ENCODE measurements around the gene SPRYD3.
A peak's percentile ranks its signal among the peaks of the same experiment; 100 is the strongest.

The SPRYD3 gene

DNA sequence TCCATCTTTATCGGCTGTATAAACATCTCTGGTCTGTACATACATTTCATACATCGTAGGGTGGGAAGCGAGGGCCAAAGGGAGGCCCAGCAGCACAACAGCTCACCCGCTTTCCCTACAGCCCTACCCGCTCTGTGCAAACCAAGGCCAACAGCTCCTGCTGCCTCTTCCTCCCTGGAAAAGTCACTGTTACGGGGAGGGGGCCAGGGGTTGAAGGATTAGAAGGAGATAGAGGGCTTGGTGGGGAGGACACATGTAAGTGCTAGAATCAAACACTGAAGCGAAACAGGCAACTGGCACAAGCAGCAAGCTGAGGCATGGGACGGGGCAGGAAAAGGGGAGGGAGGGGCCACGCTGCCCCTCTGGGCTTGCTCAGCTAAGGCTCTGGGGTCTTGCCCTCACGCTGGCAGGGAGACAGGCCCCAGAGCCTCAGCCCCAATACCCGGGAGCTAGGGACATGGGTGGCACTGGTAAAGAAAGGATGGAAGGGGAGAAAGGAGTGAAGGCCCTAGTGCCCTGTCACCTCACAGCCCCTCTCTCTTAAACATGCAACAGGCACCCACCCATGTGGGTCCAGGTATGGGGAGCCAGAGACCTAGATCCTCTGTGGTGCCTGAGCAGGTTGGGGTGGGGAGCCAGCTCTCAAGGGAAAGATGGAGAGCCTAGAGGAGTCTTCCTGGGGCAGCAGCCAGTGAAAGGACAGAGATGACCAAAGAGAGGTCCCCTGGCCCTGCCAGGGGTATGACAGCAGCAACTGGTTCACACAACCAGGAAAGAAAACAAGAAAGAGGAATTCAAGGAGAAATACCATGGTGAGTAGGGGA, 14.4 kb downstream of the SPRYD3 start:
- Mint-ChIP-seq H3K4me3 (no peak overlapping the region), H3K9me3 (no peaks in the 10 kb centered on the region), H3K27ac (peak overlapping the region; percentile 20 to 76 (median 58)), H3K36me3 (ENCODE audit: low read depth) (peaks cover 24% of the 10 kb centered on the region), H3K4me1 (peaks cover 65% of the 10 kb centered on the region), H3K27me3 (ENCODE audit: low read depth) (no peaks in the 10 kb centered on the region)
- TF ChIP-seq, protein P1, sequence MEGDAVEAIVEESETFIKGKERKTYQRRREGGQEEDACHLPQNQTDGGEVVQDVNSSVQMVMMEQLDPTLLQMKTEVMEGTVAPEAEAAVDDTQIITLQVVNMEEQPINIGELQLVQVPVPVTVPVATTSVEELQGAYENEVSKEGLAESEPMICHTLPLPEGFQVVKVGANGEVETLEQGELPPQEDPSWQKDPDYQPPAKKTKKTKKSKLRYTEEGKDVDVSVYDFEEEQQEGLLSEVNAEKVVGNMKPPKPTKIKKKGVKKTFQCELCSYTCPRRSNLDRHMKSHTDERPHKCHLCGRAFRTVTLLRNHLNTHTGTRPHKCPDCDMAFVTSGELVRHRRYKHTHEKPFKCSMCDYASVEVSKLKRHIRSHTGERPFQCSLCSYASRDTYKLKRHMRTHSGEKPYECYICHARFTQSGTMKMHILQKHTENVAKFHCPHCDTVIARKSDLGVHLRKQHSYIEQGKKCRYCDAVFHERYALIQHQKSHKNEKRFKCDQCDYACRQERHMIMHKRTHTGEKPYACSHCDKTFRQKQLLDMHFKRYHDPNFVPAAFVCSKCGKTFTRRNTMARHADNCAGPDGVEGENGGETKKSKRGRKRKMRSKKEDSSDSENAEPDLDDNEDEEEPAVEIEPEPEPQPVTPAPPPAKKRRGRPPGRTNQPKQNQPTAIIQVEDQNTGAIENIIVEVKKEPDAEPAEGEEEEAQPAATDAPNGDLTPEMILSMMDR (IDR thresholded peaks at IDR 0.05; ENCODE audit: unreplicated experiment in 3 of 3), result no peak

DNA sequence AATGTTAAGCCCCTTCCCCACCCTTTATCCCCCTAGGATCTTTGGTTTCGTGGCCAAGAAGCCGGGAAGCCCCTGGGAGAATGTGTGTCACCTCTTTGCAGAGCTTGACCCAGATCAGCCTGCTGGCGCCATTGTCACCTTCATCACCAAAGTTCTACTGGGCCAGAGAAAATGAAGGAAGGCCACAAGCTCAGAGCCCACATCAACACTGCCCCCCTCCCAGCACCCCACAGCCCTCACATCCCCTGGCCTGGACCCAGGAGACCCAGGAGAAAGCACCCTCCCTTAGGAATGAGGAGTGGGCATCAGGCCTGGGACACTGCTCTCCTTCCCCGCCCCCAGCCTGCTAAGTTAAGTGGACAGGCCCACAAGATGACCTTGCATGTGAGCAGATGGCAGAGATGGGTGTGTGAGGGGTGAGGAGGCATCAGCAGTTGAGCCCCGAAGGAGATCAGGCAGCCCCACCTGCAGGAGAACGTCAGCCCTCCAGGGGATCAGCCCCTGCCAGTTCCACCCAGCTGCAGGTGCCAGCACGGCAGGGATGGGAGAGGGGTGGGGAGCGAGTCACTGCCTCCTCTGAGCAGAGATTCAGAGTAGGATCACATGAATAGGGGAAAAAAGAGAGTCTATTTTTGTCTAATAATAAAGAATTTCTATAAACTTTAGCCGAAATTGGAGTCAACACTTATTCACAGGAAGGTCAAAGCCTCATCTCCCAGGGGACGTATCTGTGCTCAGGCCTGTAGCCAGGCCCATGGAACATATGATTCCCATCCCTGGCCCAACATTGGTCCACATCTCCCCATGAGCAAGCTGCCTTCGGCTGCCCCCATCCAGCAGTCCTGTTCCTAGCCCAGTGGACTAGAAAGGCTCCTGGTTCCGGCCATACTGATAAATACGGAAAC, 15.2 kb downstream of the SPRYD3 start:
- H3K36me3 Mint-ChIP-seq (ENCODE audit: low read depth), result peaks cover 24% of the 10 kb centered on the region
- TF ChIP-seq, protein P1 (IDR thresholded peaks at IDR 0.05; ENCODE audit: unreplicated experiment in 3 of 3), result no peak
- no peak overlapping the region for H3K4me3 Mint-ChIP-seq
- no peaks in the 10 kb centered on the region for H3K27me3 Mint-ChIP-seq (ENCODE audit: low read depth)
- H3K9me3 Mint-ChIP-seq, result no peaks in the 10 kb centered on the region
- H3K4me1 Mint-ChIP-seq, result peaks cover 58% of the 10 kb centered on the region
- peak overlapping the region; percentile 25 to 76 (median 58) for H3K27ac Mint-ChIP-seq

DNA sequence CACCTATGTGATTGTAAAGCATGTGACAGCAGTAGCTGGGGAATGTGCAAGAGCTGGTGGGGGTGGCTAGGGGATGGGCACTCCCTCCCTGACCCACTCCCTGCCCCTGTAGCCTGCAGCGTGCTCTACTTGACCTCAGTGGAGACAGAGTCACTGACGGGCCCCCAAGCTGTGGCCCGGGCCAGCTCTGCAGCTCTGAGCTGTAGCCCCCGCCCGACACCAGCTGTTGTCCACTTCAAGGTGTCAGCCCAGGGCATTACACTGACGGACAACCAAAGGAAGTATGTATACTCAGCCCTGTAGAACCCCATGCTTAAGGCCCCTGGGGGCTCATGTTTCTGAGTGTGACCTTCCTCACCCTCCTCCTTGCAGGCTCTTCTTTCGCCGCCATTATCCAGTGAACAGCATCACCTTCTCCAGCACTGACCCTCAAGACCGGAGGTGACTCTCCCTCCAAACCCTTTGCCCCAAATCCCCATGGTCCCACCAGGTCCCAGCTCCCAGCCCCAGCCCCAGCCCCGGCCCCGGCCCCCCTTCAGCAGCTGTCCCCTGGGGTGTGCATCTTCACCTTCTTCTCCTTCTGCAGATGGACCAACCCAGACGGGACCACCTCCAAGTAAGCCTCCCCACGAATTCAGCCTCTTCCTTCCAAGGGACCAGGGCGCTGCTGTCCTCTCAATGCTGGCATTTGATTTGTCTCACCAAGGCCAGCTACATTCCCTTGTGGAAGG, 16.0 kb downstream of the SPRYD3 start:
- Mint-ChIP-seq H3K4me1 (peaks cover 50% of the 10 kb centered on the region), H3K36me3 (ENCODE audit: low read depth) (peaks cover 23% of the 10 kb centered on the region), H3K27me3 (ENCODE audit: low read depth) (no peaks in the 10 kb centered on the region), H3K27ac (peak overlapping the region; percentile 25 to 76 (median 58)), H3K4me3 (no peak overlapping the region), H3K9me3 (no peaks in the 10 kb centered on the region)
- TF ChIP-seq, protein P1 (IDR thresholded peaks at IDR 0.05; ENCODE audit: unreplicated experiment in 3 of 3), result no peak

DNA sequence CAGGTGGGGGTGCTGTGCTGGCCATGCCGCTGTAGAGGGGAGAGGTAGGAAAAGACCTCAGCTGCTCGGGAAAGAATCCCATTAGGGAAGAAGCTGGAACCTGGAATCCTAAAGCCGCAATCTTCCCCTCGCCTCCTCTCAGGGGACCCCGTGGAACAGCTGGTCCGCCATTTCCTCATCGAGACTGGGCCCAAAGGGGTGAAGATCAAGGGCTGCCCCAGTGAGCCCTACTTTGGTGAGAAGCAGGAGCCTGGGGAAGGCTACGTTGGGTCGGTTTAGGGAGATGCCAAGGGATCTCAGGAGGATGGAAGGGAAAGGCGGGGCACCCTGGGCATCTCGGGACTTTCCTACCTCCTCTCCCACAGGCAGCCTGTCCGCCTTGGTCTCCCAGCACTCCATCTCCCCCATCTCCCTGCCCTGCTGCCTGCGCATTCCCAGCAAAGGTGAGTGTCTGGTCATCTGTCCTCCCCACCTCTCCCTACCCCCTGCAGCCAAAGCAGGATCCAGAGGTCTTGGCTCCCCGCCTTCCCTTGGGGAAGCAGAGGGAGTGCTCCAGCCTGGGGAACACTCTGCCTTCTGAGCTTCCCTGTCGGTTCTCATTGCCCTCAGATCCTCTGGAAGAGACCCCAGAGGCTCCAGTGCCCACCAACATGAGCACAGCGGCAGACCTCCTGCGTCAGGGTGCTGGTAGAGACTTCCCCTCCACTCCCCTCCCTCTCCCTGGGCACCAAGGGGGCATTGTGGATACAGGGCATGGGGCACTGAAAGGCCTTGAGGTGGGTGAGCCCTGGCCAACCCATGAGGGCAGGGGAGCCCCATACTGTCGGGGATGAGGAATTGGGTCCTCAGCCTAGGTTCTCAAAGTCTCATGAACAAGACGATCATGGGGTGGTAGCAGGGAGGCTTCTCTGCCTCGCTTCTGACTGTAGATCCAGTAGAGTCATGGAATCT, 16.9 kb downstream of the SPRYD3 start:
- no peaks in the 10 kb centered on the region for H3K9me3 Mint-ChIP-seq
- H3K4me1 Mint-ChIP-seq, result peaks cover 50% of the 10 kb centered on the region
- TF ChIP-seq, protein P1 (IDR thresholded peaks at IDR 0.05; ENCODE audit: unreplicated experiment in 3 of 3), result no peak
- peak overlapping the region in 2 of 3 experiments; percentile 58 to 80 for H3K27ac Mint-ChIP-seq
- no peaks in the 10 kb centered on the region for H3K27me3 Mint-ChIP-seq (ENCODE audit: low read depth)
- H3K36me3 Mint-ChIP-seq (ENCODE audit: low read depth), result peaks cover 28% of the 10 kb centered on the region
- H3K4me3 Mint-ChIP-seq, result no peak overlapping the region
